NCI-H1105 treated with DMSO at 0.1 percent for 48 hours (cell line): ENCODE results near the gene PPP4R2.
A peak's percentile ranks its signal among the peaks of the same experiment; 100 is the strongest.
"Not testable (repeated sequence)": the region's sequence is repeated elsewhere in the genome, so short reads cannot be mapped to it uniquely, and the experiment has no call there.

Experiments
- DNase-seq: peaks from one replicate; lab custom pipeline; 2025; lab: John Stamatoyannopoulos, UW

Gene PPP4R2

GRCh38 chr3:73026111-73026759 lies 29.6 kb downstream of the PPP4R2 start:
- DNase-seq, result no peak

- DNase-seq, result no peak
These were observed 30.1 kb downstream of the PPP4R2 start for GRCh38 chr3:73026760-73027113.

GRCh38 chr3:73028803-73029202 lies 32.2 kb downstream of the PPP4R2 start:
- no peak for DNase-seq

- DNase-seq, result no peak
These were observed 32.7 kb downstream of the PPP4R2 start for GRCh38 chr3:73029321-73029796.

GRCh38 chr3:73030073-73030597 lies 33.5 kb downstream of the PPP4R2 start:
- no peak for DNase-seq

- no peak for DNase-seq
These were observed 35.0 kb downstream of the PPP4R2 start for GRCh38 chr3:73031573-73032103.

GRCh38 chr3:73036694-73037591 lies 40.3 kb downstream of the PPP4R2 start:
- no peak for DNase-seq

GRCh38 chr3:73041537-73041936 lies 44.9 kb downstream of the PPP4R2 start:
- no peak for DNase-seq

- DNase-seq, result no peak
These were observed 46.8 kb downstream of the PPP4R2 start for GRCh38 chr3:73043414-73043813.

- DNase-seq, result no peak
These were observed 48.8 kb downstream of the PPP4R2 start for GRCh38 chr3:73045391-73045790.

- DNase-seq, result no peak
These were observed 49.6 kb downstream of the PPP4R2 start for GRCh38 chr3:73046195-73046594.

GRCh38 chr3:73049319-73049718 lies 52.7 kb downstream of the PPP4R2 start:
- DNase-seq, result no peak

- no peak for DNase-seq
These were observed 56.2 kb downstream of the PPP4R2 start for GRCh38 chr3:73052857-73053256.

GRCh38 chr3:73055583-73055982 lies 59.0 kb downstream of the PPP4R2 start:
- no peak for DNase-seq

GRCh38 chr3:73056014-73056844 lies 59.6 kb downstream of the PPP4R2 start:
- peak; percentile 3 for DNase-seq

GRCh38 chr3:73056845-73057150 lies 60.2 kb downstream of the PPP4R2 start:
- no peak for DNase-seq

GRCh38 chr3:73060302-73060723 lies 63.7 kb downstream of the PPP4R2 start:
- DNase-seq, result no peak

- DNase-seq, result no peak
These were observed 64.8 kb downstream of the PPP4R2 start, which contains the start of gene EBLN2 for GRCh38 chr3:73061416-73061815. Gene EBLN2 (plus strand): TSS chr3:73061659. CDS start chr3:73062082, 423 bp downstream.

- DNase-seq, result not testable (repeated sequence)
These were observed 69.6 kb downstream of the PPP4R2 start for GRCh38 chr3:73066243-73066642.

GRCh38 chr3:73068419-73068818 lies 71.8 kb downstream of the PPP4R2 start:
- no peak for DNase-seq

- DNase-seq, result no peak
These were observed 72.6 kb downstream of the PPP4R2 start for GRCh38 chr3:73069187-73069586.
